ENCODE measurements around the gene CD83.

The CD83 gene

DNA sequence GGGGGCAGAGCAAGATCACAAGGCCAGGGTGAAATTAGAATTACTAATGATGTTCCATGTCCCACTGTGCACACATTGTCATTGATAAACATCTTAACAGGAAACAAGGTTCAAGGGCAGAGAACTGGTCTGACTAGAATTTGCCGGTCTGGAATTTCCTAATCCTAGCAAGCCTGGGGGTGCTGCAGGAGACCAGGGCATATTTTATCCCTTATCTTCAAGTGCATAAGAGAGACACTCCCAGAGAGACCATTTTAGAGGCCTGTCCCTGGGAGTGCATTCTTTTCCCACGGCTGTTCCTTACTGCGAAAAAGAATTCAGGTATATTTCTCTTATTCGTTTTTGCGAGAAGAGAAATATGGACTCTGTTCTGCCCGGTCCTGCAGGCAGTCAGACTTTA lies 41.5 kb downstream of the CD83 start:
- H3K9me3 ChIP-seq (ENCODE audit: control insufficient read depth in 5 of 5, low read length in 5 of 5) = no peaks in the 10 kb centered on the region
- H3K27ac ChIP-seq (ENCODE audit: low read depth, low read length) = no peak overlapping the region
- no peaks in the 10 kb centered on the region for H3K36me3 ChIP-seq (ENCODE audit: control insufficient read depth in 5 of 5, insufficient read depth in 5 of 5, low read length in 5 of 5)
- no peaks in the 10 kb centered on the region for H3K27me3 ChIP-seq (ENCODE audit: control insufficient read depth in 5 of 5, insufficient read depth in 4 of 5, low read length in 5 of 5)
- H3K9ac ChIP-seq (ENCODE audit: low read length in 5 of 5) = no peak overlapping the region
- no peak overlapping the region for H3K4me3 ChIP-seq (ENCODE audit: low read depth in 1 of 5, low read length in 5 of 5)
- H3K4me1 ChIP-seq (ENCODE audit: control insufficient read depth in 5 of 5, insufficient read depth in 5 of 5, low read length in 5 of 5) = no peaks in the 10 kb centered on the region

DNA sequence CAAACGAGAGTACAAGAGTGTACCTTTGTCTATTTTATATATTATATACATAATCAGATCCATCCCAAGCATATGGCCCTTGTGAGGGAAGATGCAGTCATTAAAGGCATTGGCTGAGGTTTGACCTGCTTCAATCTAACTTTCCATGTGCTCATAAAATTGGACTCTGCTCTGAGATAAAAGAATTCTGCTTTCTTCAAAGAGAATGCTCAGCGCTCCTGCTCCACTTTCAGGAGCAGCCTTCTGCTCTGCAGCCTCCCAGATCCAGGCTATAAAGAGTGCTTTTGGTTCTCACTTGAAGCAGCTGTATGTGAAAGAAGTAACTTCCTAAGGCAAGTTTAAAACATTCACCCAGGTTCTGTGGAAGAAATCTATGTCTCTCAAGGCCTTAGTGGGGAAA lies 45.3 kb downstream of the CD83 start:
- Histone ChIP-seq H3K36me3 (ENCODE audit: control insufficient read depth in 5 of 5, insufficient read depth in 5 of 5, low read length in 5 of 5) (no peaks in the 10 kb centered on the region), H3K4me3 (ENCODE audit: low read depth in 1 of 5, low read length in 5 of 5) (no peak overlapping the region), H3K4me1 (ENCODE audit: control insufficient read depth in 5 of 5, insufficient read depth in 5 of 5, low read length in 5 of 5) (peaks cover 0 to 16% (median 10%) of the 10 kb centered on the region in 5 donors), H3K9ac (ENCODE audit: low read length in 5 of 5) (no peak overlapping the region), H3K9me3 (ENCODE audit: control insufficient read depth in 5 of 5, low read length in 5 of 5) (no peaks in the 10 kb centered on the region), H3K27ac (ENCODE audit: low read depth, low read length) (no peak overlapping the region), H3K27me3 (ENCODE audit: control insufficient read depth in 5 of 5, insufficient read depth in 4 of 5, low read length in 5 of 5) (no peaks in the 10 kb centered on the region)

GRCh38 chr6:14165091-14165490 lies 47.5 kb downstream of the CD83 start:
- peaks cover 9 to 12% (median 10%) of the 10 kb centered on the region in 5 donors for H3K9me3 ChIP-seq (ENCODE audit: control insufficient read depth in 5 of 5, low read length in 5 of 5)
- H3K9ac ChIP-seq (ENCODE audit: low read length in 5 of 5) = no peak overlapping the region
- H3K27me3 ChIP-seq (ENCODE audit: control insufficient read depth in 5 of 5, insufficient read depth in 4 of 5, low read length in 5 of 5) = no peaks in the 10 kb centered on the region
- H3K4me3 ChIP-seq (ENCODE audit: low read depth in 1 of 5, low read length in 5 of 5) = no peak overlapping the region
- H3K27ac ChIP-seq (ENCODE audit: low read depth, low read length) = no peak overlapping the region
- no peaks in the 10 kb centered on the region for H3K36me3 ChIP-seq (ENCODE audit: control insufficient read depth in 5 of 5, insufficient read depth in 5 of 5, low read length in 5 of 5)
- peaks cover 0 to 16% (median 10%) of the 10 kb centered on the region in 5 donors for H3K4me1 ChIP-seq (ENCODE audit: control insufficient read depth in 5 of 5, insufficient read depth in 5 of 5, low read length in 5 of 5)

DNA sequence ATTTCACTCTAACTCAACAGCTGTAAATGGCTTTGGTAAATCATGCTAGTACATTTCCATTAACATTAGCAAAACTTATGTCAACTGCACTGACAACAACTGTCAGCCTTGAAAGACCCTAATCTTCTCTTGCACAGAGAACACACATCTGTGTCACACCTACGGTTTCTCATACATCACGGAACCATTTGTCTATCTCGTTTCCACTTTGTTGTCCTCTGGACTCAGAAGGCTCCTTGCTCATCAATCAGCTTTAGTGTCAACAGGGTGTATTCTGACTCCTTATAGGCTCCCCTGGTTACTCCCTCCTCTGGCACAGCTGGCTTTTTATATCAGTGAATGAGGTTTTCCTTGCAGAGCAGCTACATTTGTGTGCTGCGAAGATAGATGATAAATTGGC lies 49.3 kb downstream of the CD83 start:
- H3K36me3 ChIP-seq (ENCODE audit: control insufficient read depth in 5 of 5, insufficient read depth in 5 of 5, low read length in 5 of 5) = no peaks in the 10 kb centered on the region
- no peak overlapping the region for H3K9ac ChIP-seq (ENCODE audit: low read length in 5 of 5)
- H3K27ac ChIP-seq (ENCODE audit: low read depth, low read length) = no peak overlapping the region
- no peak overlapping the region for H3K4me3 ChIP-seq (ENCODE audit: low read depth in 1 of 5, low read length in 5 of 5)
- H3K27me3 ChIP-seq (ENCODE audit: control insufficient read depth in 5 of 5, insufficient read depth in 4 of 5, low read length in 5 of 5) = no peaks in the 10 kb centered on the region
- H3K9me3 ChIP-seq (ENCODE audit: control insufficient read depth in 5 of 5, low read length in 5 of 5) = peaks cover 11 to 18% (median 13%) of the 10 kb centered on the region in 5 donors
- peaks cover 0 to 16% (median 10%) of the 10 kb centered on the region in 5 donors for H3K4me1 ChIP-seq (ENCODE audit: control insufficient read depth in 5 of 5, insufficient read depth in 5 of 5, low read length in 5 of 5)

GRCh38 chr6:14170128-14170527 lies 52.6 kb downstream of the CD83 start:
- H3K27me3 ChIP-seq (ENCODE audit: control insufficient read depth in 5 of 5, insufficient read depth in 4 of 5, low read length in 5 of 5) = no peaks in the 10 kb centered on the region
- no peak overlapping the region for H3K9ac ChIP-seq (ENCODE audit: low read length in 5 of 5)
- peaks cover 11 to 18% (median 13%) of the 10 kb centered on the region in 5 donors for H3K9me3 ChIP-seq (ENCODE audit: control insufficient read depth in 5 of 5, low read length in 5 of 5)
- H3K4me3 ChIP-seq (ENCODE audit: low read depth in 1 of 5, low read length in 5 of 5) = no peak overlapping the region
- H3K4me1 ChIP-seq (ENCODE audit: control insufficient read depth in 5 of 5, insufficient read depth in 5 of 5, low read length in 5 of 5) = peaks cover 0 to 10% (median 7%) of the 10 kb centered on the region in 5 donors
- no peaks in the 10 kb centered on the region for H3K36me3 ChIP-seq (ENCODE audit: control insufficient read depth in 5 of 5, insufficient read depth in 5 of 5, low read length in 5 of 5)
- H3K27ac ChIP-seq (ENCODE audit: low read depth, low read length) = no peak overlapping the region

GRCh38 chr6:14172562-14172961 lies 55.0 kb downstream of the CD83 start:
- H3K9ac ChIP-seq (ENCODE audit: low read length in 5 of 5) = no peak overlapping the region
- peaks cover 11 to 18% (median 13%) of the 10 kb centered on the region in 5 donors for H3K9me3 ChIP-seq (ENCODE audit: control insufficient read depth in 5 of 5, low read length in 5 of 5)
- no peaks in the 10 kb centered on the region for H3K36me3 ChIP-seq (ENCODE audit: control insufficient read depth in 5 of 5, insufficient read depth in 5 of 5, low read length in 5 of 5)
- no peaks in the 10 kb centered on the region for H3K4me1 ChIP-seq (ENCODE audit: control insufficient read depth in 5 of 5, insufficient read depth in 5 of 5, low read length in 5 of 5)
- no peak overlapping the region for H3K4me3 ChIP-seq (ENCODE audit: low read depth in 1 of 5, low read length in 5 of 5)
- no peak overlapping the region for H3K27ac ChIP-seq (ENCODE audit: low read depth, low read length)
- H3K27me3 ChIP-seq (ENCODE audit: control insufficient read depth in 5 of 5, insufficient read depth in 4 of 5, low read length in 5 of 5) = no peaks in the 10 kb centered on the region

DNA sequence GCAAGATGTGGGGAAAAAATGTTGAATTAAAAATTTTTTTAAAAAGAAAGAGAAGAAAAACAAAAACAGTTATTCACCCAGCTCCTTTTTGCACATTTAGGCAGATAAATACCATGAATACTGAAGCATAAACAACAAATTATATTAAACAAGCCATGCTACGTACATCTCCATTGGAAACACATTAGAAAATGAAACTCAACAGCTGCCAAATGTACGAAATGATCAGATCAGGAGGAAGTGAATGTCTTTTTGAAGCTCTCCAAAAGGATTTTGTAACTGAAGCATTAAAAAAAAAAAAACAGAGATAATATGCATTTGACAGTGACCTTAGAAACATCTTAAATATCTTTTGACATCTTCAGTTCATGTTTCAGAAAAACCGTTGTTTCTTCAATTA lies 56.7 kb downstream of the CD83 start:
- H3K27ac ChIP-seq (ENCODE audit: low read depth, low read length) = no peak overlapping the region
- no peaks in the 10 kb centered on the region for H3K36me3 ChIP-seq (ENCODE audit: control insufficient read depth in 5 of 5, insufficient read depth in 5 of 5, low read length in 5 of 5)
- no peaks in the 10 kb centered on the region for H3K27me3 ChIP-seq (ENCODE audit: control insufficient read depth in 5 of 5, insufficient read depth in 4 of 5, low read length in 5 of 5)
- H3K4me1 ChIP-seq (ENCODE audit: control insufficient read depth in 5 of 5, insufficient read depth in 5 of 5, low read length in 5 of 5) = no peaks in the 10 kb centered on the region
- H3K4me3 ChIP-seq (ENCODE audit: low read depth in 1 of 5, low read length in 5 of 5) = no peak overlapping the region
- peaks cover 9 to 17% (median 11%) of the 10 kb centered on the region in 5 donors for H3K9me3 ChIP-seq (ENCODE audit: control insufficient read depth in 5 of 5, low read length in 5 of 5)
- H3K9ac ChIP-seq (ENCODE audit: low read length in 5 of 5) = no peak overlapping the region

- Histone ChIP-seq H3K27me3 (ENCODE audit: control insufficient read depth in 5 of 5, insufficient read depth in 4 of 5, low read length in 5 of 5) (no peaks in the 10 kb centered on the region), H3K4me1 (ENCODE audit: control insufficient read depth in 5 of 5, insufficient read depth in 5 of 5, low read length in 5 of 5) (no peaks in the 10 kb centered on the region), H3K27ac (ENCODE audit: low read depth, low read length) (no peak overlapping the region), H3K36me3 (ENCODE audit: control insufficient read depth in 5 of 5, insufficient read depth in 5 of 5, low read length in 5 of 5) (no peaks in the 10 kb centered on the region), H3K4me3 (ENCODE audit: low read depth in 1 of 5, low read length in 5 of 5) (no peak overlapping the region), H3K9ac (ENCODE audit: low read length in 5 of 5) (no peak overlapping the region), H3K9me3 (ENCODE audit: control insufficient read depth in 5 of 5, low read length in 5 of 5) (peaks cover 2 to 9% (median 3%) of the 10 kb centered on the region in 5 donors)
Observed at GRCh38 chr6:14174996-14175395, 57.4 kb downstream of the CD83 start.

DNA sequence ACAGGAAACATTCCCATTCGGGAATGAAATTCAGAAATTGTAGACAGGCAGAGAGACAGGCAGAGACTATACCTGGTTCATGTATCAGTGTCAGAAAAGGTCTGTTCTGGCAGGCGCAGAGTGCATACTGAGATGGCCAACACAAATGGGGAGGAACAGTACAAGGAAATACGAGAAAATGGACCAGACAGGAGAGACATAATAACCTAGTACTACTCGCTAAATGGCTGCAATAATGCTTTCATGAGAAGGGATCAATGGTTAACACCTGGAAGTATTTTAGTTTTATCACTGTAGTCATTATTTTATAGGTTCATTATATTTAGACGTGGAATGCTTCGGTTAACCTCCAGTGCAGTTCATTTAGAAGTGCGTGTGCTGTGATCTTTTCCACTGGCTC lies 58.9 kb downstream of the CD83 start:
- Histone ChIP-seq H3K9me3 (ENCODE audit: control insufficient read depth in 5 of 5, low read length in 5 of 5) (no peaks in the 10 kb centered on the region), H3K4me1 (ENCODE audit: control insufficient read depth in 5 of 5, insufficient read depth in 5 of 5, low read length in 5 of 5) (no peaks in the 10 kb centered on the region), H3K36me3 (ENCODE audit: control insufficient read depth in 5 of 5, insufficient read depth in 5 of 5, low read length in 5 of 5) (no peaks in the 10 kb centered on the region), H3K4me3 (ENCODE audit: low read depth in 1 of 5, low read length in 5 of 5) (no peak overlapping the region), H3K27ac (ENCODE audit: low read depth, low read length) (no peak overlapping the region), H3K27me3 (ENCODE audit: control insufficient read depth in 5 of 5, insufficient read depth in 4 of 5, low read length in 5 of 5) (no peaks in the 10 kb centered on the region), H3K9ac (ENCODE audit: low read length in 5 of 5) (no peak overlapping the region)

- Histone ChIP-seq H3K4me1 (ENCODE audit: control insufficient read depth in 5 of 5, insufficient read depth in 5 of 5, low read length in 5 of 5) (no peaks in the 10 kb centered on the region), H3K4me3 (ENCODE audit: low read depth in 1 of 5, low read length in 5 of 5) (no peak overlapping the region), H3K27me3 (ENCODE audit: control insufficient read depth in 5 of 5, insufficient read depth in 4 of 5, low read length in 5 of 5) (no peaks in the 10 kb centered on the region), H3K9me3 (ENCODE audit: control insufficient read depth in 5 of 5, low read length in 5 of 5) (no peaks in the 10 kb centered on the region), H3K36me3 (ENCODE audit: control insufficient read depth in 5 of 5, insufficient read depth in 5 of 5, low read length in 5 of 5) (no peaks in the 10 kb centered on the region), H3K9ac (ENCODE audit: low read length in 5 of 5) (no peak overlapping the region), H3K27ac (ENCODE audit: low read depth, low read length) (no peak overlapping the region)
Observed at GRCh38 chr6:14177413-14178082, 60.0 kb downstream of the CD83 start.
